HepG2 (cell line): ENCODE results near the gene CGREF1. TPM values are rescaled to one million over a fixed set of nuclear protein-coding genes. Genes with fewer than 3 reads are reported as not detected.

Source experiments
- ETV5 ChIP-seq: IDR thresholded peaks from 2 replicates; pipeline ENCODE4 v1.6.1; 2018; ENCODE audit warnings: missing biosample characterization, missing genetic modification reagents, inconsistent platforms, borderline replicate concordance
- HMGXB3 ChIP-seq: sonication (generic); formaldehyde crosslinking; IDR thresholded peaks from 2 replicates; pipeline ENCODE4 v1.4.0; 2020; ENCODE audit warnings: missing genetic modification reagents, borderline replicate concordance
- KLF6 ChIP-seq: IDR thresholded peaks from 2 replicates; pipeline ENCODE4 v1.8.0; 2016; ENCODE audit warnings: missing biosample characterization, missing genetic modification reagents
- LCORL ChIP-seq, 2 experiments: fragments of 450-650 bp in 1 of 2; sonication (generic) in 1 of 2; formaldehyde crosslinking in 1 of 2; IDR thresholded peaks; 2 replicates each; pipeline versions ENCODE4 v1.5.0 to v1.6.1; 2017 to 2020; ENCODE audit warnings: antibody characterized with exemption in 1 of 2, missing genetic modification reagents in 1 of 2
- MAFK ChIP-seq, 2 experiments: IDR thresholded peaks in 1 of 2; conservative IDR thresholded peaks in 1 of 2; 2 replicates each; pipeline ENCODE4 v1.6.1; 2011; ENCODE audit warnings: improper control_type of control experiment in 2 of 2, low read length in 2 of 2
- PCBP2 ChIP-seq: fragments of 200-400 bp; formaldehyde crosslinking; optimal IDR thresholded peaks from 2 replicates; pipeline ENCODE3; 2018; ENCODE audit warnings: low read length, low read depth; ENCODE audit not compliant: poor library complexity, severe bottlenecking
- RAD51 ChIP-seq: fragments of 450-650 bp; IDR thresholded peaks from 2 replicates; pipeline ENCODE4 v1.6.1; 2016; ENCODE audit warnings: borderline replicate concordance
- ZBED4 ChIP-seq: sonication (generic); formaldehyde crosslinking; IDR thresholded peaks from 2 replicates; pipeline ENCODE4 v1.4.0; 2020; ENCODE audit warnings: missing genetic modification reagents, borderline replicate concordance
- ZBTB2 ChIP-seq: sonication (generic); formaldehyde crosslinking; IDR thresholded peaks from 2 replicates; pipeline ENCODE4 v1.8.0; 2022; ENCODE audit warnings: low read depth, missing genetic modification reagents
- ZNF543 ChIP-seq: sonication (generic); formaldehyde crosslinking; IDR thresholded peaks from 2 replicates; pipeline ENCODE4 v1.4.0; 2020; ENCODE audit warnings: mild to moderate bottlenecking, missing genetic modification reagents
- ZNF567 ChIP-seq: sonication (generic); formaldehyde crosslinking; IDR thresholded peaks from 2 replicates; pipeline ENCODE4 v1.8.1; 2023; ENCODE audit warnings: mild to moderate bottlenecking, missing genetic modification reagents, borderline replicate concordance
- ZNF629 ChIP-seq: sonication (generic); formaldehyde crosslinking; conservative IDR thresholded peaks from 2 replicates; pipeline ENCODE4 v1.5.0; 2020; ENCODE audit warnings: missing genetic modification reagents
- ZNF737 ChIP-seq: sonication (generic); formaldehyde crosslinking; IDR thresholded peaks from 2 replicates; pipeline ENCODE4 v1.5.0; 2020; ENCODE audit warnings: missing genetic modification reagents, mild to moderate bottlenecking, borderline replicate concordance
- ZNF883 ChIP-seq: sonication (generic); formaldehyde crosslinking; IDR thresholded peaks from 2 replicates; pipeline ENCODE4 v1.5.1; 2020; ENCODE audit warnings: mild to moderate bottlenecking, missing genetic modification reagents; ENCODE audit errors: not compliant biosample characterization
- ZSCAN12 ChIP-seq: sonication (generic); formaldehyde crosslinking; IDR thresholded peaks from 2 replicates; pipeline ENCODE4 v1.9.0; 2021; ENCODE audit warnings: mild to moderate bottlenecking, missing genetic modification reagents
- ZSCAN25 ChIP-seq: sonication (generic); formaldehyde crosslinking; IDR thresholded peaks from 2 replicates; pipeline ENCODE4 v1.8.0; 2022; ENCODE audit warnings: mild to moderate bottlenecking, missing genetic modification reagents
- polyA plus RNA-seq, 8 experiments: library from polyadenylated mRNA; depleted of rRNA in 3 of 8; stranded (reverse) in 7 of 8; unstranded in 1 of 8; fragments of >200 nt; fragmentation: Illumina TruSeq in 4 of 8; extraction: Trizol in 4 of 8; gene quantifications; 2 replicates each; pipeline versions ENCODE4 v1.2.1 to v1.2.3, GENCODE V29; 2011 to 2016; ENCODE audit warnings: low read depth in 4 of 8, missing spikeins in 1 of 8, mixed read lengths in 1 of 8; ENCODE audit not compliant: insufficient read depth in 1 of 8
- total RNA-seq, 5 experiments: library from RNA; depleted of rRNA; stranded (reverse); fragments of >200 nt; fragmentation: Illumina TruSeq; extraction: Trizol; gene quantifications; 2 replicates each; pipeline ENCODE4 v1.2.3, GENCODE V29; 2016; ENCODE audit warnings: low read depth in 1 of 5
- TF ChIP-seq, protein P1 (sequence below): sonication (generic); formaldehyde crosslinking; IDR thresholded peaks from 2 replicates; pipeline ENCODE4 v1.5.0; 2020; ENCODE audit warnings: missing genetic modification reagents

The CGREF1 gene
- total and polyA plus RNA-seq, 2 of the 13 experiments (the other 11 are each of a cell fraction or from before 2014, with no cell fraction given): 13.9 to 23.4 TPM

GRCh38 chr2:27071277-27071989 lies 47.5 kb downstream of the CGREF1 start, which contains the start of gene OST4 (continued):
- TF ChIP-seq ZBED4 (CRISPR knock-in tag) (peak; percentile 75), ETV5 (peak; percentile 86), KLF6 (CRISPR knock-in tag) (peak; percentile 93; the same call in 1 of the 2 replicates), ZNF883 (CRISPR knock-in tag) (peak; percentile 74), LCORL (IDR thresholded peaks at IDR 0.05) (no peak), LCORL (CRISPR knock-in tag; IDR thresholded peaks at IDR 0.05) (0 out of 2 replicates have a peak, but pooled peaks have one; percentile 16), HMGXB3 (0 out of 2 replicates have a peak, but pooled peaks have one; percentile 78), ZNF543 (CRISPR knock-in tag) (no peak), ZSCAN12 (CRISPR knock-in tag) (0 out of 2 replicates have a peak, but pooled peaks have one; percentile 18), ZBTB2 (CRISPR knock-in tag) (peak; percentile 90), MAFK (conservative IDR thresholded peaks at IDR 0.05 in 1 of 2, IDR thresholded peaks at IDR 0.05 in 1 of 2; ENCODE audit: low read length in 2 of 2) (no peak), ZNF567 (CRISPR knock-in tag) (no peak; the same call in 1 of the 2 replicates), ZNF629 (no peak), ZNF737 (CRISPR knock-in tag) (0 out of 2 replicates have a peak, but pooled peaks have one; percentile 65), PCBP2 (no peak), RAD51 (no peak), ZSCAN25 (CRISPR knock-in tag) (0 out of 2 replicates have a peak, but pooled peaks have one; percentile 6)
- TF ChIP-seq, protein P1, sequence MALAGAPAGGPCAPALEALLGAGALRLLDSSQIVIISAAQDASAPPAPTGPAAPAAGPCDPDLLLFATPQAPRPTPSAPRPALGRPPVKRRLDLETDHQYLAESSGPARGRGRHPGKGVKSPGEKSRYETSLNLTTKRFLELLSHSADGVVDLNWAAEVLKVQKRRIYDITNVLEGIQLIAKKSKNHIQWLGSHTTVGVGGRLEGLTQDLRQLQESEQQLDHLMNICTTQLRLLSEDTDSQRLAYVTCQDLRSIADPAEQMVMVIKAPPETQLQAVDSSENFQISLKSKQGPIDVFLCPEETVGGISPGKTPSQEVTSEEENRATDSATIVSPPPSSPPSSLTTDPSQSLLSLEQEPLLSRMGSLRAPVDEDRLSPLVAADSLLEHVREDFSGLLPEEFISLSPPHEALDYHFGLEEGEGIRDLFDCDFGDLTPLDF: peak; percentile 26; the same call in 1 of the 2 replicates
